NCI-H510A treated with DMSO at 0.1 percent for 48 hours (cell line): Measurements from ENCODE around the gene E4F1.
"Not testable (repeated sequence)": the region's sequence is repeated elsewhere in the genome, so short reads cannot be mapped to it uniquely, and the experiment has no call there.

Experiments
- DNase-seq: peaks from one replicate; lab custom pipeline; 2025; lab: John Stamatoyannopoulos, UW

Gene E4F1

GRCh38 chr16:2190002-2190658, 33.3 kb upstream of the E4F1 start:
- no peak for DNase-seq

GRCh38 chr16:2190659-2191445, 32.5 kb upstream of the E4F1 start:
- no peak for DNase-seq

DNA sequence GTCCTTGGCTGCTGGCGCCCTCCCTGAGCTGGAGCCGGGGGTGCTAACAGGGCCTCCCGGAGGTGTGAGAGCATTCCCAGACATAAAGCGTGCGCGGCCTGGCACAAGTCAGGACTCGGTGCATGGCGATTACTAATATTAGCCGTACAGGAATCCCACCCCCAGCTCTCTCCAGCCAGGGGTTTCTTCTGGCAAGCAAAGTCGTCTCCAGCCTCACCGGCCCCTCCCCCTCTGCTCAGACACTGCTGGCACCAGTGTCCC, 32.0 kb upstream of the E4F1 start:
- DNase-seq = no peak

DNA sequence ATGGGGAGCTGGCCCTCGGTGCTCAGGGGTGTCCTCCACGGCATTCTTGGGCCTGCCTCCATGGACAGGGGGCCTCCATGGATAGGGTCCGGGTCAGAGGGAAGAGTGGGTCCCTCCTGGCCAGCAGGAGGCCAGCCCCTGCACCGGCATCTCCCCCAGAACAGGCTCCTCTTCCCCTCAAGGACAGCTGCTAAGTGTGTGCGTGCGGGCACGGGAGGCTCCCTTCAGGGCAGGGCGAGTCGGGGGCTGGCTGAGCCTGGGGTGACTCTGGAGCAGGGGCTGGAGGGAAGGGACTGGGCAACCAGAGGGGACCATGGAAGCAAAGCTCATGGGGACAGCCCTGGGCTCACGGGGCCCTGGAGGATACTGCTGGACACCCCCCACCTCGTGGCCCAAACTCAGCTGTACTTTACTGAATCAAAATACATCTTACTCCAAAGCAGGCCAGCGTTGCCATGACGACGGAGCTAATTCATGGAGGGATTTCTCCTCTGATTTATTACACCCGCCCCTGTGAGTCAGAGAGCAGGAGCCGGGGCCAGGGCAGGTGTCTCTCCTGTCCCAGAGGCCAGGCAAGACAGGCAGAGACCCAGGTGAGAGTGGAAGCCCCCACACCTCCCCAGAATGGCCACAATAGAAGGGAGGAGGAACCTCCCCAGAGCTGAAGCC, 29.1 kb upstream of the E4F1 start:
- no peak for DNase-seq

- peak; percentile 53 for DNase-seq
Observed at GRCh38 chr16:2194852-2195321, 28.5 kb upstream of the E4F1 start.

GRCh38 chr16:2195322-2196161, 27.8 kb upstream of the E4F1 start:
- DNase-seq = no peak

DNA sequence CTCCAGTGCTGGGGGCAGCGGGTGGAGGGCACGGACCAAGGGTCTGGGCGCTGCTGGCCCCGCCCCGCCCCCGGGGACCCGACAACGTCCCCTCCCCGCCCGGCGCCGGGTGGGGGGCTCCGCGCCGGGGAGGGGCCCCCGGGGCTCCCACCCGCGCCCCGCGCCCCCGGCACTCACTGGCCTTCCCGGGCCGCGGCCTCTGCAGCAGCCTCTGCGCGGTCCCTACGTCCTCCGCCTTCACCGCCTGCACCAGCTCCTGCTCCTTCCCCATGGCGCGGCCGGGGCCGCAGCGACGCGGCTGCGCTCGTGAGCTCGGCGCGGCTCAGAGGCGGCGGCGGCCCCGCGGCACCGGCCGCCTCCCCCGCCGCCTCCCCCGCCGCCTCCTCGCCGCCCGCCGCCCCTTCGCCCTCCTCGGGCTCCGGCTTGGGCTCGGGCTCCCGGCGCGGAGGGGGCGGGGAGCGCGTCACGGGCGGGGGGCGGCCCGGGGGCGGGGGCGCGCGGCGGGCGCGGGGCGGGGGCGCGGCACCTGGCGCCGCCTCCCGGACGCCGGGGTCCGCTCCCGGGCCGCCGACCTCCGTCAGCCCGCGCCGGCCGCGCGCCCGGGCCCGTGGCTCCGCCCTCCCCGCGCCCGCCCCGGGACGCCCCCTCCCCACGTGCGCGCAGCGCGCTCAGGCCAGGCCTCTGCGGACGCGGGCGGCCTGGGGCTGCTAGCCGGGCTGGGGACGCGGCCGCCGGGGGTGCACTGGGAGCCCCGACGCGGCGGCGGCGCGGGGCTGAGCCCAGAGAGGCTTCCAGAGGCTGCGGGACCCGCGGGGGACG, 27.0 kb upstream of the E4F1 start, which contains the start of gene CASKIN1:
Gene CASKIN1 (minus strand): TSS at position 444 of the 819 bp plus-strand sequence. CDS start 173 bp downstream, at position 271.
- no peak for DNase-seq

GRCh38 chr16:2196981-2197511, 26.3 kb upstream of the E4F1 start:
- DNase-seq = no peak

DNA sequence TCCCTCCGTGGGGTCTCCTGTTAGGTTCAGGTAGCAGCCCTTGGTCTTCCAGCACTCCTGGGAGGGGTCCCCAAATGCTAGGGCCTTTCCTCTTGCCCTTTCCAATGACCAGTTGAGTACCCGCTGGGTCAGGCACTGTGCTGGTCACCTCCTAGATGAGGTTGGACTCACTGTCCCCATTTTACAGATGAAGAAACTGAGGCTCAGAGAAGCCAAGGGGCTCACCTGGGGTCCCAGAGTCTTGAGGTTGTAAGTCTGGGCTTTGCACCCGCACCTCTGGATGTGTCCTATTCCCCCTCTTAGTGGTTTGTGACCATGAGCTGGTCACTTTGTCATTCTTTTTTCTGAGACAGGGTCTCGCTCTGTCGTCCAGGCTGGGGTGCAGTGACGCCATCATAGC, 25.6 kb upstream of the E4F1 start:
- no peak for DNase-seq

- no peak for DNase-seq
Observed at GRCh38 chr16:2198283-2198682, 25.1 kb upstream of the E4F1 start.

DNA sequence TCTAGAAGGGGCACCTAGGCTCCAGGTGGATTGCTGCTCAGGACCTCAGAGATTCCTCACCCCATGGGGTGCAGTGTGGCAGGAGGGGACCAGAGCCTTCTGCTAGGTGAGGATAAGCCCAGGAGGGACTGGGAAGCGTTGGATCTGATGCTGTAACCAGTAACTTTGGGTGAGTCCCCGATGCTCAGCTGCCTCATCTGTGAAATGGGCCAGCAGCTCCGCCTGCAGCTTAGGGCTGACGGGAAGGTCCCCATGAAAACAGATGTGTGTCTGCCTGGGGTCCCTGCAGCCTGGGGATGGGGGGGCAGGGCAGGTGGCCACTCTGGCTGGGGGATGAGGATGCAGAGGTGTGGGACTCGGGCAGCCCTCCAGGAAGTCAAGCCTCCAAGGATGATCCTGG, 24.3 kb upstream of the E4F1 start:
- no peak for DNase-seq

- DNase-seq = no peak
Observed at GRCh38 chr16:2199621-2200139, 23.7 kb upstream of the E4F1 start.

- no peak for DNase-seq
Observed at GRCh38 chr16:2200313-2200712, 23.1 kb upstream of the E4F1 start.

- not testable (repeated sequence) for DNase-seq
Observed at GRCh38 chr16:2203119-2203688, 20.2 kb upstream of the E4F1 start.

- no peak for DNase-seq
Observed at GRCh38 chr16:2204416-2205103, 18.8 kb upstream of the E4F1 start.

DNA sequence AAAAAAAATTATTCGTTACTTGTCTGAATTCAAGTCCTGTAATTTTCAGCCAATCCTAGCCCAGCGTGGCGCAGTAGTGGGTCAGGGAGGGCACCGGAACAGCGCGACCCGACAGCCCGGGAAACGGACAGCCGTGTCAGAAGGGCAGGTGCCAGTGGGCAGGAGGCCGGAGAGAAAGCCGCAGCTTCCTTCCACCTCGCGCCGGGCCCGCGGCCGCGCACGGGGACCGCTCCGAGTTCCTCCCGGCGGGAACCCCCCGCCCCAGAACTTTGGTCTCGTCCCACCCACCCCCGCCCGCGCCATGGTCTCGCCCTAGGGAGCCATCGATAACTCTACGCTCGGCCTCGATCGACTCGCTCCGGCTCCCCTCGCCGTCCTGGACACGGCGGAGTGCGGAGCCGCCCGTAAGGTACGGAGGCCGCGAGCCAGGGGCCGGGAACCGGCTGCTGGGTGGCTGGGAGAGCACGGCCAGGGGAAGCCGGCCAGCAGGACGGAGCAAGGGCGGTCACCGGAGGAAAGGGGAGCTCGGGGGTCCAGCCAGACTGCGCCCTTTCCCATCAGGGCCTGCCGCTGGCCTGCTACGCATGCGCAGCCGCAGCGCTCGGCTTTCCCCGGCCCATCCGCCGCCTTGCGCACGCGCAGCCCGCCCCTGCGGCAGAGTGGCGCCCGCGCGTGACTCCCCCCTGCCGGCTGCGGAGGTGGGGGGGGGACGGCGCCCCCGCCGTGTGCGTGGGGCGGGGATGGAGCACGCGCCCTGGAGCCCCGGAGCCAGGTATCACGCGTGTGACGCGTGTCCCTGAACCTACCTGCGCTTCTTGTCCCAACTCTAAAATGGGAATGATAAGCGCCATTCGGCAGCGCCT, 18.1 kb upstream of the E4F1 start, which contains the start of gene MLST8:
Gene MLST8 (plus strand): TSS at position 351 of the 863 bp plus-strand sequence. CDS start 632 bp downstream, outside the sequence.
- DNase-seq = peak; percentile 64

- DNase-seq = no peak
Observed at GRCh38 chr16:2205967-2206313, 17.5 kb upstream of the E4F1 start.

DNA sequence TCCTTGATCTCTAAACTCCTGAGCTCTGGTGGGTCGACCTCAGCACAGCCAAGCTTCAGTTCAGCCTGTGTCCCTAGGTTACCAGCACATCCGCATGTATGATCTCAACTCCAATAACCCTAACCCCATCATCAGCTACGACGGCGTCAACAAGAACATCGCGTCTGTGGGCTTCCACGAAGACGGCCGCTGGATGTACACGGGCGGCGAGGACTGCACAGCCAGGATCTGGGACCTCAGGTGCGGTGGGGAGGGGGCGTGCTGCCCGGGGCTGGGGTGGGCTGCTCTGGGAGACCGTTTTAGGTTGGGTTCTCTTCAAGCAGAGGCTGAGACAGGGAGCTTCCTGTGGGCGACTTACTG, 17.0 kb upstream of the E4F1 start:
- no peak for DNase-seq
